Left lung (tissue), 10 donors: ENCODE results near the gene ZNF74. TPM values are rescaled to one million over a fixed set of nuclear protein-coding genes. Genes with fewer than 3 reads are reported as not detected.

Source experiments
- ATAC-seq: fragments of 200-7000 bp; cut with Tn5 transposase; one replicate; pipeline ENCODE4 v1.9.1; 2020; ENCODE audit warnings: moderate library complexity
- DNase-seq, 4 donors: peaks; one replicate each; pipeline ENCODE4 v3.0.0-alpha.2; 2013 to 2020
- H3K27ac ChIP-seq, 2 donors: fragments of 200-600 bp; sonication (generic) in 1 of 2; one replicate each; pipeline versions ENCODE4 v1.5.0 to v1.8.0; 2020 to 2021
- H3K27me3 ChIP-seq, 2 donors: fragments of 200-600 bp; sonication (generic) in 1 of 2; one replicate each; pipeline versions ENCODE4 v1.5.0 to v1.8.0; 2020 to 2021
- H3K36me3 ChIP-seq, 2 donors: fragments of 200-600 bp; sonication (generic) in 1 of 2; one replicate each; pipeline versions ENCODE4 v1.5.0 to v1.8.0; 2020 to 2021
- H3K4me1 ChIP-seq, 2 donors: fragments of 200-600 bp; one replicate each; pipeline ENCODE4 v1.8.0; 2021
- H3K4me3 ChIP-seq, 2 donors: fragments of 200-600 bp; sonication (generic) in 1 of 2; one replicate each; pipeline versions ENCODE4 v1.5.0 to v1.8.0; 2020 to 2021; ENCODE audit warnings: mild to moderate bottlenecking in 1 of 2
- H3K9me3 ChIP-seq, 2 donors: fragments of 200-600 bp; sonication (generic) in 1 of 2; one replicate each; pipeline versions ENCODE4 v1.5.0 to v1.8.0; 2020 to 2021
- intact Hi-C, 2 donors: fragments of 100-400 bp; cut with DNase I; formaldehyde crosslinking; loops; one replicate each; pipeline versions ENCODE4 v1.11.2 to v1.14.2; 2022
- polyA plus RNA-seq, 6 donors: library from polyadenylated mRNA; unstranded; fragments of 120-200 nt; gene quantifications; one replicate each; pipeline ENCODE4 v1.2.1, GENCODE V29; 2013; ENCODE audit not compliant: insufficient read length in 6 of 6
- total RNA-seq, 2 donors: library from RNA; stranded (reverse); fragmentation: NEBNext Ultra II Directional; extraction: Animal tissue kit (Norgen Biotek cat#: 25700); gene quantifications; one replicate each; pipeline ENCODE4 v1.2.1, GENCODE V29; 2021
- TF ChIP-seq, protein P1 (sequence below), 2 donors: fragments of 200-600 bp; sonication (generic) in 1 of 2; IDR thresholded peaks; one replicate each; pipeline versions ENCODE4 v1.5.0 to v1.8.0; 2021; ENCODE audit warnings: antibody characterized with exemption in 2 of 2
- donor health status: DM: no; HTN: yes; CAD: no.
- donor health status: DM: no; HTN: no; CAD: no.

ZNF74 gene
- total and polyA plus RNA-seq, 8 donors, result 11.0 to 22.6 (median 19.9) TPM

DNA sequence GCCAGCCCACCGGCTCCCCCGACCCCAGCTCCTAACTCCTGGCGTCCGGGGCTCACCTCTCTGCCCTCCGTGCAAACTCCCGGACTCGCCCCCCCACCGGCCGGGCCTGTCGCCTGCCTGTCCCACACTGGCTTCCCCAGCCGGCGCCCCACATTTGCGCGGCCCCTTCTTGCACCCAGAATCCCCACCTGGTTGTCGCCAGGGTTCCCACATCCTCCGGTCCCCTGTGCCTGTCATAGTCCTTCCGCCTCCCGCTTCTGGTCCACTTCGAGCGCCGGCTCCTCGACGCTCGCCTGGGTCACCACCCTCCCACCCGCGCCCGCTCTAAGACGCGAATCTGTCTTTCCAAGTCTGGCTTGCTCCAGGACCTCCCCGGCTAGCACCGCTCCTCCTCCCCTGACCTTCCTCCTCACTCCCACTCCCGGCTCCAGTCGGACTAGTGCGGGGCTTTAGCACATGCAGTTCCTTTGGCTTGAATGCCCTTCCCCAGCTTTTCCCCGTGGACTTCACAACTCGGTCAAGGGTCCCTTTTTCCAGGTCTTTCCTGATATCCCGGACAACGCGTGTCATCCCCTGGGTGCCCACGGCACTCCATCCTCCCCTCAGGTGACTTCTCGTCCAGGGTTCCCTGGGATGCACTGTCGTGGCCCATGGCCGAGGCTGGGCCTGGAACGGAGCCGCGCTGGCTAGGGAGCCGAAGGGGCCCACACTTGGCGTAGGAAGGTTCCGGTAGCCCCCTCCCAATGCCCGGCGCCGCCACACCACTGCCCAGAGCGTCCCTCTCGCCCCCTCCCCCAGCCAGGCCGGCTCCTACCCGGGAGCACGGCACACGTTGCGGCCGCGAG is 43.0 kb downstream of the ZNF74 start:
- peak; percentile 10 for ATAC-seq

DNA sequence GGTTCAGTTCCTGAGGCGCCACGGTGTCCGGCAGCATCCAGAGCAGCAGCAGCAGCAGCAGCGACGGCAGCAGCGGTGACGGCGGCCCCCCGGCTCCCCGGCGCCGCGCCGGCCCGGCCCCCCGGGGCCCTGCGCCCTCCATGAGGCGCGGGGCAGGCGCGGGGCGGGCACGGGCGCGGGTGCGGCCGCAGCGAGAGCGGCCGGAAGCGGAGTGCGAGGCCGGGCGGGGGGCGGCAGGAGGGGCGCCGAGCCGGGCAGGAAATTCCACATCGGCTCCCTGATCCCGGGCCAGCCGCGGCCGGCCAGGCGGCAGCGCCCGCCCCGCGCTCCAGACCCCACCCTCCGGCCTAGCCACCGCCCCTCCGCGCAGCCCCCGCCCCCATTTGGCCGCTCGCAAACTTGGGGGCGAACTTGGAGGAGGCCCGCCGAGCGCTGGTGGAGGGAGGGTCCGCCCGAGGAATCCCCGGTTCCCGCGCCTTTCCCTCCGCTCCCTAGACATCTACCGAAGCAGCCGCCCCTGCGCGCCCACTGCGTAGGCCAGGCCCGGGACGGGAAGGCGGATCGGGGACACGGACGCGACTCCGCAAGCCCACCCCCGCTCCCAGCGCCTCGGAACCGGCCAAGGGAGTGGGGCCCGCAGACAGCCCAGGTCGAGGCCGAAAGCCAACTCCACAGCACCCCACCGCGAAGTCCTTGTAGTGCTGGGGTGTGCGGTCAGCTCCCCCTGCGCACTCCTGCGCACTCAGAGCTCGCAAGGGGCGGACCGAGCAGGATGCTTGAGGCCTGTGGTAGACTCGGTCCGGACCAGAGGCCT is 43.9 kb downstream of the ZNF74 start, which contains the start of gene SCARF2:
SCARF2 (minus strand) TSS at position 213 of the 814 bp plus-strand sequence; CDS start at position 142, 71 bp downstream.
- peaks cover 22 to 64% of the 10 kb centered on the region in 2 donors for H3K27me3 ChIP-seq
- H3K4me3 ChIP-seq, result peak within 1 kb of the TSS; percentile 48 to 55
- peaks cover 9 to 30% of the 10 kb centered on the region in 2 donors for H3K4me1 ChIP-seq
- TF ChIP-seq, protein P1, sequence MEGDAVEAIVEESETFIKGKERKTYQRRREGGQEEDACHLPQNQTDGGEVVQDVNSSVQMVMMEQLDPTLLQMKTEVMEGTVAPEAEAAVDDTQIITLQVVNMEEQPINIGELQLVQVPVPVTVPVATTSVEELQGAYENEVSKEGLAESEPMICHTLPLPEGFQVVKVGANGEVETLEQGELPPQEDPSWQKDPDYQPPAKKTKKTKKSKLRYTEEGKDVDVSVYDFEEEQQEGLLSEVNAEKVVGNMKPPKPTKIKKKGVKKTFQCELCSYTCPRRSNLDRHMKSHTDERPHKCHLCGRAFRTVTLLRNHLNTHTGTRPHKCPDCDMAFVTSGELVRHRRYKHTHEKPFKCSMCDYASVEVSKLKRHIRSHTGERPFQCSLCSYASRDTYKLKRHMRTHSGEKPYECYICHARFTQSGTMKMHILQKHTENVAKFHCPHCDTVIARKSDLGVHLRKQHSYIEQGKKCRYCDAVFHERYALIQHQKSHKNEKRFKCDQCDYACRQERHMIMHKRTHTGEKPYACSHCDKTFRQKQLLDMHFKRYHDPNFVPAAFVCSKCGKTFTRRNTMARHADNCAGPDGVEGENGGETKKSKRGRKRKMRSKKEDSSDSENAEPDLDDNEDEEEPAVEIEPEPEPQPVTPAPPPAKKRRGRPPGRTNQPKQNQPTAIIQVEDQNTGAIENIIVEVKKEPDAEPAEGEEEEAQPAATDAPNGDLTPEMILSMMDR (IDR thresholded peaks at IDR 0.05), result no peak
- H3K36me3 ChIP-seq, result peaks cover 0 to 13% of the 10 kb centered on the region in 2 donors
- ATAC-seq (peak; percentile 64), DNase-seq (peak in 3 of 4 donors; percentile 48 to 92 (median 83))
- H3K27ac ChIP-seq, result peak within 1 kb of the TSS; percentile 58 to 84
- intact Hi-C loops, result no loop called here
- no peaks in the 10 kb centered on the region for H3K9me3 ChIP-seq

More for the DNA sequence above, 43.0 kb downstream of the ZNF74 start:
- Histone ChIP-seq H3K36me3 (peaks cover 0 to 6% of the 10 kb centered on the region in 2 donors), H3K4me3 (peak overlapping the region; percentile 48 to 55), H3K4me1 (peaks cover 9 to 30% of the 10 kb centered on the region in 2 donors), H3K27ac (peak overlapping the region; percentile 53 to 58), H3K27me3 (peaks cover 22 to 72% of the 10 kb centered on the region in 2 donors), H3K9me3 (no peaks in the 10 kb centered on the region)
- intact Hi-C loops, result no loop called here
- TF ChIP-seq, protein P1 (IDR thresholded peaks at IDR 0.05), result no peak
- peak in 1 of 4 donors; percentile 31 for DNase-seq

DNA sequence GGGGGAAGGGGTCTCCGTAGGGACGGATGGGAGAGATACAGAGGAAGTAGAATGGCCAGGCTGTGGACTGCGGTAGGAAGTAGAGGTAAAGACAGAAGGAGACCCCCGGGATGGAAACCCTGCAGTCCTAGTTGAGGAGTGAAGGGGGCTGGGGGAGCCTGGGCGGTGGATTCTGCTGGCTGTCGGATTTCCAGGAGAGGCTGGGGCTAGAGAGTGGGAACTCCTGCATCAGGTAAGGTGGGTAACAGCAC is 44.4 kb downstream of the ZNF74 start:
- TF ChIP-seq, protein P1 (IDR thresholded peaks at IDR 0.05), result no peak
- H3K27ac ChIP-seq, result peak overlapping the region in 1 of 2 donors; percentile 84
- intact Hi-C loops, result no loop called here

DNA sequence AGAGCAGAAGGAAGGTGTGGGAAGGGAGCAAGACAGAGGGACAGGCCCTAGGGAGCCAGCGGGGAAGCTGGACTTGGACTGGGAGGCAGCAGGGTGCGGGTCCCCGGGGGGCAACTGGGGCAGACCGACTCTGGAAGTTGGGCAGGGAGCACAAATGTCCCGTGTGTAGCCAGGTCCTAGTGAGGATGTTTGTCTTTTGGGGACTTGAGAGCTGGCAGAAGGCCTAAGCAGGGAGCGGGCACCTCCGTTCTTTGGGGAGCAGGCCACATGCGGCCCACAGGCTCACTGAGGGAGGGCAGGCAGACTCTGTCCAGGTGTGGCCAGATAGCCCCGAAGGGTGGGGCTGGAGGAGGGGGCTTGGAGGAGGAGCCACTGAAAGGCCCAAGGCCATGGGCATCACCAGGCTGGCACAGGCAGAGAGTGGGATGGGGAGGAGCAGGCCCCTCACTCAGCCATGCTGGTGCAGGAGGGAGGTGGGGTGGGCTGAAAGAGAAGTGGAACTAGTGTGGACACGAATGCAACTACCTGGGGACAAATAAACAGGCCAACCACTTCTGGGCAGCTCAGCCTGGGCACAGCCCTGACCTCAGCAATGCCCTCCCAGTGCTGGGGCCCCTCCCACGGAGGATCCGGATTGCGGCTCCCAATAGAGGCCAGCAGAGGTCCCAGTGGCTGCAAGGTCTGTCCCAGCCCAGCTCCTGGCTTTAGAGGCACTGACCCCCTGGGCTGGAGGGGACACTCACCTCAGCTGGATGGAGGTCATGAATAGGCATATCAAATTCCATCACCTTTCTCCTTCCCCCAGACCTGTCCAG is 44.9 kb downstream of the ZNF74 start:
- Histone ChIP-seq H3K4me1 (peaks cover 9 to 30% of the 10 kb centered on the region in 2 donors), H3K4me3 (peak overlapping the region; percentile 36 to 48), H3K27ac (peak overlapping the region in 1 of 2 donors; percentile 84), H3K9me3 (no peaks in the 10 kb centered on the region), H3K27me3 (peaks cover 22 to 54% of the 10 kb centered on the region in 2 donors), H3K36me3 (peaks cover 0 to 21% of the 10 kb centered on the region in 2 donors)
- TF ChIP-seq, protein P1 (IDR thresholded peaks at IDR 0.05), result no peak
- ATAC-seq (peak; percentile 9), DNase-seq (peak in 2 of 4 donors; percentile 30 to 50)
- intact Hi-C loops, result no loop called here

More for the DNA sequence above, 44.4 kb downstream of the ZNF74 start:
- peaks cover 9 to 30% of the 10 kb centered on the region in 2 donors for H3K4me1 ChIP-seq
- no peaks in the 10 kb centered on the region for H3K9me3 ChIP-seq
- H3K36me3 ChIP-seq, result peaks cover 0 to 15% of the 10 kb centered on the region in 2 donors
- peak overlapping the region; percentile 36 to 48 for H3K4me3 ChIP-seq
- H3K27me3 ChIP-seq, result peaks cover 22 to 59% of the 10 kb centered on the region in 2 donors
- ATAC-seq (no peak), DNase-seq (no peak)
